ENCODE results near the gene CORO2B.

CORO2B gene

GRCh38 chr15:68583321-68583720 lies 4.5 kb downstream of the CORO2B start:
- Mint-ChIP-seq H3K4me1 (no peaks in the 10 kb centered on the region), H3K4me3 (no peak overlapping the region), H3K27ac (ENCODE audit: low read depth) (no peak overlapping the region), H3K9me3 (no peaks in the 10 kb centered on the region), H3K27me3 (peaks cover 33% of the 10 kb centered on the region), H3K36me3 (ENCODE audit: insufficient read depth) (no peaks in the 10 kb centered on the region)
- no peak for ATAC-seq (replicated peaks; ENCODE audit: extremely low read depth, poor library complexity, severe bottlenecking)
- no peak for DNase-seq (ENCODE audit: low spot score in 2 of 2)

- Mint-ChIP-seq H3K36me3 (ENCODE audit: insufficient read depth) (no peaks in the 10 kb centered on the region), H3K4me1 (no peaks in the 10 kb centered on the region), H3K4me3 (no peak overlapping the region), H3K27ac (ENCODE audit: low read depth) (no peak overlapping the region), H3K9me3 (no peaks in the 10 kb centered on the region), H3K27me3 (peaks cover 33% of the 10 kb centered on the region)
- DNase-seq (ENCODE audit: low spot score in 2 of 2): no peak
- ATAC-seq (replicated peaks; ENCODE audit: extremely low read depth, poor library complexity, severe bottlenecking): no peak
Measured at GRCh38 chr15:68583936-68584755, 5.4 kb downstream of the CORO2B start.

GRCh38 chr15:68584756-68585573 lies 6.2 kb downstream of the CORO2B start:
- H3K4me1 Mint-ChIP-seq: no peaks in the 10 kb centered on the region

GRCh38 chr15:68585574-68586273 lies 6.9 kb downstream of the CORO2B start:
- ATAC-seq (replicated peaks; ENCODE audit: extremely low read depth, poor library complexity, severe bottlenecking) (no peak), DNase-seq (ENCODE audit: low spot score in 2 of 2) (no peak)
- H3K4me1 Mint-ChIP-seq: no peaks in the 10 kb centered on the region

More at GRCh38 chr15:68584756-68585573, 6.2 kb downstream of the CORO2B start:
- H3K27me3 Mint-ChIP-seq: peaks cover 26% of the 10 kb centered on the region
- no peak overlapping the region for H3K27ac Mint-ChIP-seq (ENCODE audit: low read depth)
- no peaks in the 10 kb centered on the region for H3K9me3 Mint-ChIP-seq
- no peaks in the 10 kb centered on the region for H3K36me3 Mint-ChIP-seq (ENCODE audit: insufficient read depth)
- DNase-seq (ENCODE audit: low spot score in 2 of 2): no peak
- no peak overlapping the region for H3K4me3 Mint-ChIP-seq
- ATAC-seq (replicated peaks; ENCODE audit: extremely low read depth, poor library complexity, severe bottlenecking): no peak

GRCh38 chr15:68586274-68586961 lies 7.6 kb downstream of the CORO2B start:
- Mint-ChIP-seq H3K4me3 (no peak overlapping the region), H3K9me3 (no peaks in the 10 kb centered on the region), H3K27ac (ENCODE audit: low read depth) (no peak overlapping the region), H3K36me3 (ENCODE audit: insufficient read depth) (no peaks in the 10 kb centered on the region), H3K4me1 (no peaks in the 10 kb centered on the region), H3K27me3 (peaks cover 23% of the 10 kb centered on the region)
- DNase-seq (ENCODE audit: low spot score in 2 of 2): no peak
- no peak for ATAC-seq (replicated peaks; ENCODE audit: extremely low read depth, poor library complexity, severe bottlenecking)

More at GRCh38 chr15:68585574-68586273, 6.9 kb downstream of the CORO2B start:
- Mint-ChIP-seq H3K36me3 (ENCODE audit: insufficient read depth) (no peaks in the 10 kb centered on the region), H3K9me3 (no peaks in the 10 kb centered on the region), H3K27me3 (peaks cover 23% of the 10 kb centered on the region), H3K4me3 (no peak overlapping the region), H3K27ac (ENCODE audit: low read depth) (no peak overlapping the region)

GRCh38 chr15:68587769-68588385 lies 9.1 kb downstream of the CORO2B start:
- no peak for ATAC-seq (replicated peaks; ENCODE audit: extremely low read depth, poor library complexity, severe bottlenecking)
- H3K27me3 Mint-ChIP-seq: peaks cover 22% of the 10 kb centered on the region
- DNase-seq (ENCODE audit: low spot score in 2 of 2): no peak
- H3K4me3 Mint-ChIP-seq: no peak overlapping the region
- H3K9me3 Mint-ChIP-seq: no peaks in the 10 kb centered on the region
- H3K36me3 Mint-ChIP-seq (ENCODE audit: insufficient read depth): no peaks in the 10 kb centered on the region
- H3K27ac Mint-ChIP-seq (ENCODE audit: low read depth): no peak overlapping the region
- no peaks in the 10 kb centered on the region for H3K4me1 Mint-ChIP-seq

GRCh38 chr15:68589053-68589452 lies 10.3 kb downstream of the CORO2B start:
- peaks cover 22% of the 10 kb centered on the region for H3K27me3 Mint-ChIP-seq
- ATAC-seq (replicated peaks; ENCODE audit: extremely low read depth, poor library complexity, severe bottlenecking) (no peak), DNase-seq (ENCODE audit: low spot score in 2 of 2) (no peak)
- H3K4me1 Mint-ChIP-seq: no peaks in the 10 kb centered on the region
- H3K4me3 Mint-ChIP-seq: no peak overlapping the region
- no peak overlapping the region for H3K27ac Mint-ChIP-seq (ENCODE audit: low read depth)
- no peaks in the 10 kb centered on the region for H3K36me3 Mint-ChIP-seq (ENCODE audit: insufficient read depth)
- no peaks in the 10 kb centered on the region for H3K9me3 Mint-ChIP-seq

GRCh38 chr15:68589783-68590710 lies 11.3 kb downstream of the CORO2B start:
- Mint-ChIP-seq H3K36me3 (ENCODE audit: insufficient read depth) (no peaks in the 10 kb centered on the region), H3K4me1 (no peaks in the 10 kb centered on the region), H3K27ac (ENCODE audit: low read depth) (no peak overlapping the region), H3K4me3 (no peak overlapping the region), H3K9me3 (no peaks in the 10 kb centered on the region), H3K27me3 (peaks cover 22% of the 10 kb centered on the region)
- DNase-seq (ENCODE audit: low spot score in 2 of 2): no peak
- no peak for ATAC-seq (replicated peaks; ENCODE audit: extremely low read depth, poor library complexity, severe bottlenecking)

GRCh38 chr15:68590721-68591389 lies 12.1 kb downstream of the CORO2B start:
- Mint-ChIP-seq H3K36me3 (ENCODE audit: insufficient read depth) (no peaks in the 10 kb centered on the region), H3K4me1 (no peaks in the 10 kb centered on the region), H3K4me3 (no peak overlapping the region), H3K27me3 (peaks cover 28% of the 10 kb centered on the region), H3K27ac (ENCODE audit: low read depth) (no peak overlapping the region), H3K9me3 (no peaks in the 10 kb centered on the region)
- DNase-seq (ENCODE audit: low spot score in 2 of 2) (no peak), ATAC-seq (replicated peaks; ENCODE audit: extremely low read depth, poor library complexity, severe bottlenecking) (no peak)

- Mint-ChIP-seq H3K4me3 (no peak overlapping the region), H3K27me3 (peaks cover 36% of the 10 kb centered on the region), H3K27ac (ENCODE audit: low read depth) (no peak overlapping the region), H3K9me3 (no peaks in the 10 kb centered on the region), H3K4me1 (no peaks in the 10 kb centered on the region), H3K36me3 (ENCODE audit: insufficient read depth) (no peaks in the 10 kb centered on the region)
- ATAC-seq (replicated peaks; ENCODE audit: extremely low read depth, poor library complexity, severe bottlenecking) (no peak), DNase-seq (ENCODE audit: low spot score in 2 of 2) (no peak)
Measured at GRCh38 chr15:68592054-68592453, 13.3 kb downstream of the CORO2B start.

- no peak overlapping the region for H3K27ac Mint-ChIP-seq (ENCODE audit: low read depth)
- no peaks in the 10 kb centered on the region for H3K36me3 Mint-ChIP-seq (ENCODE audit: insufficient read depth)
- H3K4me1 Mint-ChIP-seq: no peaks in the 10 kb centered on the region
- H3K4me3 Mint-ChIP-seq: no peak overlapping the region
- no peak for DNase-seq (ENCODE audit: low spot score in 2 of 2)
- peaks cover 39% of the 10 kb centered on the region for H3K27me3 Mint-ChIP-seq
- H3K9me3 Mint-ChIP-seq: no peaks in the 10 kb centered on the region
- ATAC-seq (replicated peaks; ENCODE audit: extremely low read depth, poor library complexity, severe bottlenecking): no peak
Measured at GRCh38 chr15:68592544-68592943, 13.8 kb downstream of the CORO2B start.
